Lower lobe of right lung (tissue), 2 donors: ENCODE data around the gene PI4K2A. TPM values are rescaled to one million over a fixed set of nuclear protein-coding genes. Genes with fewer than 3 reads are reported as not detected.
"Not testable (repeated sequence)": the region's sequence is repeated elsewhere in the genome, so short reads cannot be mapped to it uniquely, and the experiment has no call there.

ENCODE experiments used
- ATAC-seq, 2 donors: fragments of 200-7000 bp; cut with Tn5 transposase; one replicate each; pipeline ENCODE4 v1.9.1; 2020 to 2022; ENCODE audit warnings: mild to moderate bottlenecking in 2 of 2, moderate library complexity in 2 of 2
- DNase-seq: peaks from one replicate; pipeline ENCODE4 v3.0.0-alpha.2; 2020
- H3K27ac ChIP-seq: fragments of 200-600 bp; one replicate; pipeline ENCODE4 v1.8.0; 2022
- H3K27me3 ChIP-seq: fragments of 200-600 bp; one replicate; pipeline ENCODE4 v1.8.0; 2022; ENCODE audit warnings: low read depth
- H3K36me3 ChIP-seq: fragments of 200-600 bp; one replicate; pipeline ENCODE4 v1.8.0; 2022; ENCODE audit warnings: mild to moderate bottlenecking
- H3K4me1 ChIP-seq: fragments of 200-600 bp; one replicate; pipeline ENCODE4 v1.8.0; 2022
- H3K4me3 ChIP-seq: fragments of 200-600 bp; one replicate; pipeline ENCODE4 v1.8.0; 2022; ENCODE audit warnings: mild to moderate bottlenecking
- H3K9me3 ChIP-seq: fragments of 200-600 bp; one replicate; pipeline ENCODE4 v1.8.0; 2022
- CTCF ChIP-seq: fragments of 200-600 bp; IDR thresholded peaks from one replicate; pipeline ENCODE4 v1.8.0; 2022; ENCODE audit warnings: antibody characterized with exemption, mild to moderate bottlenecking
- intact Hi-C: fragments of 100-400 bp; cut with DNase I; formaldehyde crosslinking; loops from one replicate; pipeline ENCODE4 v1.11.0; 2022
- total RNA-seq: library from RNA; stranded (reverse); fragmentation: NEBNext Ultra II Directional; extraction: Animal tissue kit (Norgen Biotek cat#: 25700); gene quantifications from one replicate; pipeline ENCODE4 v1.2.1, GENCODE V29; 2021
- donor health status: DM: no; HTN: yes; CAD: no; lungs with severe emphysema.

PI4K2A gene
- total RNA-seq, 1 donor from 2014 or later, result 29.7 TPM

DNA sequence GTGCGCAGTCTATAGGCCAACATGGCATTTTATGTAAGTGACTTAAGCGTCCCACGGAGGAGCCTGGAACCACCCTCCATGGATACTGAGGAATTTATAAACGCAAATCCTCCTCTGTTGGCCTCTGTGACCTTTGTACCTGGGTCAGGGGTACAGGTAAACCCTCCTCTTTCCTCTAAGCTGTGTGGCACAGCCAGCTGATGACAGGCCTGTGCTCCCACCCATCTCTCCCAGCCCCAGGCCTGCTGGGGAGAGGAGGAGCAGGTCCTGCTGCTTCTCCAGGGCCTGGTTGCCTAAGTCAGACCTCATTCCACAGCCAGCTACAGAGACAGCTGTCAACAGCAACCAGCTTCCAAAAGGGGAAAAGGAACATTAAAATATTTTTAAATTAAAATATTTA lies 41.6 kb downstream of the PI4K2A start:
- no peak for ATAC-seq
- Histone ChIP-seq H3K9me3 (no peaks in the 10 kb centered on the region), H3K36me3 (peaks cover 26% of the 10 kb centered on the region), H3K27ac (no peak overlapping the region), H3K4me1 (peaks cover 39% of the 10 kb centered on the region), H3K4me3 (no peak overlapping the region), H3K27me3 (no peaks in the 10 kb centered on the region)
- intact Hi-C loops, result no loop called here
- no peak for DNase-seq
- no peak for TF ChIP-seq CTCF

- Histone ChIP-seq H3K4me3 (peak overlapping the region; percentile 79), H3K27ac (peak overlapping the region; percentile 90), H3K9me3 (no peaks in the 10 kb centered on the region), H3K4me1 (peaks cover 49% of the 10 kb centered on the region), H3K27me3 (no peaks in the 10 kb centered on the region), H3K36me3 (peaks cover 11% of the 10 kb centered on the region)
- ATAC-seq (no peak), DNase-seq (peak; percentile 57)
- intact Hi-C loops, result no loop called here
- TF ChIP-seq CTCF, result no peak
Measured at GRCh38 chr10:97683556-97684367, 43.3 kb downstream of the PI4K2A start.

DNA sequence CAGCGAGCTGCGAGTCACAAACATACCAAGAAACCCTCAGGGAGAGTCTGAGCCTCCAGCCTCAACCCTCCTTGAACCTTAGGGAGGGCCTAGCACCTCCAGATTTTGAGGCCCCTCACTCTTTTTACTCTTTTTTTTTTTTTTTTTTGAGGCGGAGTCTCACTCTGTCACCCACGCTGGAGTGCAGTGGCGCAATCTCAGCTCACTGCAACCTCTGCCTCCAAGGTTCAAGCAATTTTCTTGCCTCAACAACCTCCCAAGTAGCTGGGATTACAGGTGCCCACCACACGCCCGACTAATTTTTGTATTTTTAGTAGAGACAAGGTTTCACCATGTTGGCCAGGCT lies 43.9 kb downstream of the PI4K2A start:
- Histone ChIP-seq H3K4me3 (peak overlapping the region; percentile 79), H3K27ac (peak overlapping the region; percentile 90), H3K4me1 (peaks cover 54% of the 10 kb centered on the region)
- H3K36me3 ChIP-seq, H3K9me3 ChIP-seq, ATAC-seq, DNase-seq, H3K27me3 ChIP-seq, intact Hi-C loops: not testable (repeated sequence)

DNA sequence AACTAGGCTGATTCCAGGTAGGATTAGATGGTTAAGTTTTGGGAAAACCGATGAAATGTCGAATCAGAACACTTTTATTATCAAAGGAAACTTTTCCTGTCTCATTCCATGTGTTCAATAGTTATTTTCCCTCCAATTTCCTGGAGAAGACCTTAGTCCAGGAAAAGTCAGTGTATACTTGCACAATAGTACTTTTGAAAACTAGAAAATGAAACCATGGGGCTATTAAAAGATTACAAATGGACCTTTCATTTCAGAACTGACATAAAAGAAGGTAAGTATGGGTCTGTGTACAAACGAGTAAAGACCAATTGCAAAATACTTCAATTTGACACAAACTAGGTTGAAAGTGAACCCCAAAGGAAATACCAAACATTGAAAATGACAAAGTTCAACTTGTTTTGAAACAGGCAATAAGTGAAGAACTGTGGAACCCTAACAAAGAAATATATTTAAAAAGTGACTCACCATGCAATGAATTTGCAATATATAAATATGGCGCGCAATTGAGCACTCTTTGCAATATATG lies 44.5 kb downstream of the PI4K2A start:
- ATAC-seq (no peak), DNase-seq (no peak)
- Histone ChIP-seq H3K4me3 (peak overlapping the region; percentile 79), H3K4me1 (peaks cover 57% of the 10 kb centered on the region), H3K27me3 (no peaks in the 10 kb centered on the region), H3K36me3 (peaks cover 2% of the 10 kb centered on the region), H3K27ac (peak overlapping the region; percentile 90), H3K9me3 (no peaks in the 10 kb centered on the region)
- intact Hi-C loops, result no loop called here
- no peak for TF ChIP-seq CTCF

- H3K4me1 ChIP-seq, result peaks cover 57% of the 10 kb centered on the region
- intact Hi-C loops, result no loop called here
- no peaks in the 10 kb centered on the region for H3K36me3 ChIP-seq
- H3K27ac ChIP-seq, result peak overlapping the region; percentile 90
- TF ChIP-seq CTCF, result peak; percentile 43
- ATAC-seq (no peak), DNase-seq (no peak)
- H3K4me3 ChIP-seq, result peak overlapping the region; percentile 79
- no peaks in the 10 kb centered on the region for H3K9me3 ChIP-seq
- no peaks in the 10 kb centered on the region for H3K27me3 ChIP-seq
Measured at GRCh38 chr10:97685395-97685958, 45.0 kb downstream of the PI4K2A start.
